Muscle layer of duodenum (tissue), 2 donors: ENCODE data around the gene SPDYE3.
"Not testable (repeated sequence)": the region's sequence is repeated elsewhere in the genome, so short reads cannot be mapped to it uniquely, and the experiment has no call there.

Experiments
- H3K27ac ChIP-seq: one replicate; pipeline ENCODE4 v1.7.0; 2013; ENCODE audit warnings: mild to moderate bottlenecking, low read length
- H3K27me3 ChIP-seq: one replicate; pipeline ENCODE4 v1.7.0; 2013; ENCODE audit warnings: low read depth, mild to moderate bottlenecking, control low read depth, low read length
- H3K36me3 ChIP-seq, 2 donors: one replicate each; pipeline ENCODE4 v1.7.0; 2013; ENCODE audit warnings: low read length in 2 of 2, control low read depth in 1 of 2, mild to moderate bottlenecking in 1 of 2; ENCODE audit not compliant: insufficient read depth in 2 of 2, control insufficient read depth in 1 of 2
- H3K4me1 ChIP-seq, 2 donors: one replicate each; pipeline ENCODE4 v1.7.0; 2013; ENCODE audit warnings: low read length in 2 of 2, mild to moderate bottlenecking in 2 of 2, control low read depth in 1 of 2, moderate library complexity in 1 of 2; ENCODE audit not compliant: insufficient read depth in 2 of 2, control insufficient read depth in 1 of 2
- H3K4me3 ChIP-seq, 2 donors: one replicate each; pipeline ENCODE4 v1.7.0; 2013; ENCODE audit warnings: low read length in 2 of 2, low read depth in 1 of 2, mild to moderate bottlenecking in 1 of 2
- H3K9me3 ChIP-seq, 2 donors: one replicate each; pipeline ENCODE4 v1.7.0; 2013; ENCODE audit warnings: low read length in 2 of 2, control low read depth in 1 of 2, mild to moderate bottlenecking in 1 of 2; ENCODE audit not compliant: control insufficient read depth in 1 of 2
- donor health status: healthy.

The SPDYE3 gene

GRCh38 chr7:100292162-100292561, 15.3 kb upstream of the SPDYE3 start:
- H3K27ac ChIP-seq, H3K4me3 ChIP-seq, H3K9me3 ChIP-seq, H3K4me1 ChIP-seq, H3K27me3 ChIP-seq, H3K36me3 ChIP-seq: not testable (repeated sequence)

- H3K36me3 ChIP-seq, H3K27me3 ChIP-seq, H3K9me3 ChIP-seq, H3K4me3 ChIP-seq, H3K4me1 ChIP-seq, H3K27ac ChIP-seq: not testable (repeated sequence)
Observed at GRCh38 chr7:100295269-100295668, 12.2 kb upstream of the SPDYE3 start.

GRCh38 chr7:100297852-100298631, 9.5 kb upstream of the SPDYE3 start:
- H3K27me3 ChIP-seq, H3K36me3 ChIP-seq, H3K4me3 ChIP-seq, H3K27ac ChIP-seq, H3K4me1 ChIP-seq, H3K9me3 ChIP-seq: not testable (repeated sequence)

- H3K9me3 ChIP-seq: not testable (repeated sequence)
Observed at GRCh38 chr7:100298632-100298895, 8.9 kb upstream of the SPDYE3 start.

GRCh38 chr7:100304526-100304925, 3.0 kb upstream of the SPDYE3 start:
- H3K27me3 ChIP-seq, H3K27ac ChIP-seq, H3K9me3 ChIP-seq, H3K4me3 ChIP-seq, H3K36me3 ChIP-seq, H3K4me1 ChIP-seq: not testable (repeated sequence)

More at GRCh38 chr7:100298632-100298895, 8.9 kb upstream of the SPDYE3 start:
- H3K4me1 ChIP-seq, H3K27ac ChIP-seq, H3K4me3 ChIP-seq, H3K36me3 ChIP-seq, H3K27me3 ChIP-seq: not testable (repeated sequence)

- H3K4me1 ChIP-seq, H3K27me3 ChIP-seq, H3K36me3 ChIP-seq, H3K27ac ChIP-seq, H3K4me3 ChIP-seq, H3K9me3 ChIP-seq: not testable (repeated sequence)
Observed at GRCh38 chr7:100318329-100318728, 10.8 kb downstream of the SPDYE3 start.

- H3K27ac ChIP-seq, H3K4me1 ChIP-seq, H3K9me3 ChIP-seq, H3K4me3 ChIP-seq, H3K27me3 ChIP-seq, H3K36me3 ChIP-seq: not testable (repeated sequence)
Observed at GRCh38 chr7:100321648-100322047, 14.1 kb downstream of the SPDYE3 start.

GRCh38 chr7:100324194-100324593, 16.7 kb downstream of the SPDYE3 start:
- not testable (repeated sequence) for H3K36me3 ChIP-seq, H3K4me1 ChIP-seq, H3K27me3 ChIP-seq, H3K9me3 ChIP-seq, H3K27ac ChIP-seq, H3K4me3 ChIP-seq

GRCh38 chr7:100325671-100326070, 18.2 kb downstream of the SPDYE3 start:
- H3K36me3 ChIP-seq, H3K27ac ChIP-seq: not testable (repeated sequence)

GRCh38 chr7:100326914-100327313, 19.4 kb downstream of the SPDYE3 start:
- H3K36me3 ChIP-seq, H3K27me3 ChIP-seq, H3K9me3 ChIP-seq, H3K4me1 ChIP-seq, H3K4me3 ChIP-seq, H3K27ac ChIP-seq: not testable (repeated sequence)

More at GRCh38 chr7:100325671-100326070, 18.2 kb downstream of the SPDYE3 start:
- H3K9me3 ChIP-seq, H3K27me3 ChIP-seq, H3K4me3 ChIP-seq, H3K4me1 ChIP-seq: not testable (repeated sequence)

- not testable (repeated sequence) for H3K4me1 ChIP-seq, H3K27me3 ChIP-seq, H3K36me3 ChIP-seq, H3K9me3 ChIP-seq
- Histone ChIP-seq H3K27ac (peak overlapping the region; percentile 51), H3K4me3 (peak overlapping the region; percentile 37 to 68)
Observed at GRCh38 chr7:100335566-100336466, 28.3 kb downstream of the SPDYE3 start.
